ENCODE measurements around the gene KRT76. TPM values are rescaled to one million over a fixed set of nuclear protein-coding genes. Genes with fewer than 3 reads are reported as not detected.

KRT76 gene
- total RNA-seq, 4 donors from 2014 or later: not detected

DNA sequence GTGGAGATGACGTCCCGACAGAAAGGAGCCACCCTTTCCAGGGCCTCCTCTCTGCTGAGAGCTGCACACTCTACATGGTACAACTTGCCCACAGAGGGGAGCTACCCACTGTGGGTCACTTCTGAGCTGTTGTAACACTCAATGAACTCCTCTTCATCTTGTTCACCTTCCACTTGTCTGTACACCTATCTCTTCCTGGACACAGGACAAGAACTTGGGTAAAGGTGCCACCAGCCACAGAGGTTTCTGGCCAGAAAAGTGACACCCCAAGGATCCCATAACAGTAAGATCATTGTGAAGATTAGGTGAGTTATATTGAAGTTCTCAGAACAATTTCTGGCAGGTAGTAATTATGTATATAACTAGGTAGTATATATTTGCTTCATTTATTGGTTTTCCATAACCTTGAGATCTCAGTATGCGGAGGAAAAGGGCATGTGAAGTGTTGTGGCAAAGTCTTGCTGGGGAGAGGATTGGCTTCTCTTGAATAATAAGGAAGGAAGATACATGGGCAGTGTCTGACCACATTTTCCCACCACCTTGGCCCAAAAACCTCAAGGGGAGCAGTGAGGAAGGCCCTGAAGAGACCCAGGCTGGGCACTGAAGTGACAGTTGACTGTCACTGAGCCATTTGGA is 34.2 kb downstream of the KRT76 start:
- TF ChIP-seq, protein P1, sequence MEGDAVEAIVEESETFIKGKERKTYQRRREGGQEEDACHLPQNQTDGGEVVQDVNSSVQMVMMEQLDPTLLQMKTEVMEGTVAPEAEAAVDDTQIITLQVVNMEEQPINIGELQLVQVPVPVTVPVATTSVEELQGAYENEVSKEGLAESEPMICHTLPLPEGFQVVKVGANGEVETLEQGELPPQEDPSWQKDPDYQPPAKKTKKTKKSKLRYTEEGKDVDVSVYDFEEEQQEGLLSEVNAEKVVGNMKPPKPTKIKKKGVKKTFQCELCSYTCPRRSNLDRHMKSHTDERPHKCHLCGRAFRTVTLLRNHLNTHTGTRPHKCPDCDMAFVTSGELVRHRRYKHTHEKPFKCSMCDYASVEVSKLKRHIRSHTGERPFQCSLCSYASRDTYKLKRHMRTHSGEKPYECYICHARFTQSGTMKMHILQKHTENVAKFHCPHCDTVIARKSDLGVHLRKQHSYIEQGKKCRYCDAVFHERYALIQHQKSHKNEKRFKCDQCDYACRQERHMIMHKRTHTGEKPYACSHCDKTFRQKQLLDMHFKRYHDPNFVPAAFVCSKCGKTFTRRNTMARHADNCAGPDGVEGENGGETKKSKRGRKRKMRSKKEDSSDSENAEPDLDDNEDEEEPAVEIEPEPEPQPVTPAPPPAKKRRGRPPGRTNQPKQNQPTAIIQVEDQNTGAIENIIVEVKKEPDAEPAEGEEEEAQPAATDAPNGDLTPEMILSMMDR (IDR thresholded peaks at IDR 0.05 in 4 of 5, conservative IDR thresholded peaks at IDR 0.05 in 1 of 5): no peak
- intact Hi-C loops (cut with DNase I; ENCODE audit: low total_unique reads): no loop called here
- in situ Hi-C loops (cut with MboI; ENCODE audit: low sequenced_read_pairs in 4 of 4): no loop called here
- no peaks in the 10 kb centered on the region for H3K36me3 ChIP-seq
- H3K4me1 ChIP-seq: no peaks in the 10 kb centered on the region
- peaks cover 0 to 4% (median 0%) of the 10 kb centered on the region in 3 donors for H3K27me3 ChIP-seq
- H3K9me3 ChIP-seq: no peaks in the 10 kb centered on the region
- no peak for ATAC-seq
- H3K27ac ChIP-seq: no peak overlapping the region
- H3K4me3 ChIP-seq: no peak overlapping the region
- no peak for DNase-seq

DNA sequence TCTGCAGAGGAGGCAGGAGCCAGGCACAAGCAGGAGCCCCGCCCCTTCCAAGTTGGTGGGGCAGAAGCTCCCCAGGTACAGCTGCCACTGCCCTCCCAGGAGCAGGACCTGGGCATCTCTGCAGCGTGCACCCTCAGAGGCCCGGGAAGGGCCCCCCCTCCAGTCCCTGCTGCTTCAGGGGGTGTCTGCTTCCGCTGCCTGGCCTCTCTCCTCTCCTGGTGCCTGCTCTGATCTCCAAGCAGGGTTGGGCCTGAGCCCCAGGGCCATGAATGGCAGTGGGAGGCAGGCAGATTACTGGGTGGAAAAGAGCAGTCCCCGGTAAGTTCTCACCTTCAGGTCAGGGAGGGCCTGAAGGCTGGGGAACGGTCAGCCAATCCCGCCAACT is 35.0 kb downstream of the KRT76 start:
- DNase-seq (no peak), ATAC-seq (no peak)
- H3K9me3 ChIP-seq: no peaks in the 10 kb centered on the region
- H3K27ac ChIP-seq: no peak overlapping the region
- intact Hi-C loops (cut with DNase I; ENCODE audit: low total_unique reads): no loop called here
- in situ Hi-C loops (cut with MboI; ENCODE audit: low sequenced_read_pairs in 4 of 4): no loop called here
- TF ChIP-seq, protein P1 (IDR thresholded peaks at IDR 0.05 in 4 of 5, conservative IDR thresholded peaks at IDR 0.05 in 1 of 5): no peak
- TF ChIP-seq POLR2A (IDR thresholded peaks at IDR 0.05): no peak
- H3K36me3 ChIP-seq: no peaks in the 10 kb centered on the region
- peaks cover 0 to 4% (median 0%) of the 10 kb centered on the region in 3 donors for H3K27me3 ChIP-seq
- H3K4me1 ChIP-seq: no peaks in the 10 kb centered on the region
- H3K4me3 ChIP-seq: no peak overlapping the region

DNA sequence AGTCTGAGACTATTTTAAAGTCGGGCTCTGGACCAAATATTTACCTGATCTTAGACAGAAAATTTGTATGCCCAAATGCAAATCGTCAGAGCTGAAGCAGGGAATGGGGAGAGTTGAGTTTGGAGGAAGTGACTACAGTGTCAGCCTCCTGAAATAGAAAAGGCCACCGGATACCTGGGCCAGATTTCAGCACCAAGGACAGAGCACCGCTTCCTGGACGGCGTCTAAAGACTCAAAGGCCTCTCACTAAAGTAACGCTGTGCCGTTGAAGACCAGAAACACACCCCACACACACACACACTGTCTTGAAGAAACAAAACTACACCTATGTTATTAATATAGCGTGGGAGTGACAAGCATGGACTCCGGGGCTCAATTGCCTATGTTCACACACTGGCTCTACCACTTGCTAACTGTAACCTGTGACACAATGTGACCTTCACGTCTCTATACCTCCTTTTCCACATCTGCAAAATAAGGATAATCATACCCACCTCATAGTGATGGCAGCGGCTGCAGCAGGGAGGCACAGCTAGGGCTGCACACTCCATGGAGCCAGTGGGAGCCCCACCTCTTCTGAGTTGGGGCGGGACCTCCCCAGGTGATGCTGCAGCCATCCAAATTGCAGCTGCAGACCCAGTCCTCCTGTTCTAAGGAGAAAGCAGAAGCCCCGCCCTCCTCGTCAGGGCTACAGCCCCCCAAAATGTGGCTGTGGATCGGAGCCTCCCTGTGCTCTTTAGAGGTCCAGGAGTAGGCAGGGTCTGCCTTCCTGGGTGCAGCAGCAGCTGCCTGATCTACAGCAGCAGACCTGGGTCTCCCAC is 35.6 kb downstream of the KRT76 start:
- in situ Hi-C loops (cut with MboI; ENCODE audit: low sequenced_read_pairs in 4 of 4): no loop called here
- Histone ChIP-seq H3K27ac (no peak overlapping the region), H3K27me3 (peaks cover 0 to 4% (median 0%) of the 10 kb centered on the region in 3 donors), H3K9me3 (no peaks in the 10 kb centered on the region), H3K36me3 (no peaks in the 10 kb centered on the region), H3K4me3 (no peak overlapping the region), H3K4me1 (no peaks in the 10 kb centered on the region)
- intact Hi-C loops (cut with DNase I; ENCODE audit: low total_unique reads): no loop called here
- ATAC-seq: no peak
- no peak for DNase-seq
- no peak for TF ChIP-seq POLR2A (IDR thresholded peaks at IDR 0.05)
- TF ChIP-seq, protein P1 (IDR thresholded peaks at IDR 0.05 in 4 of 5, conservative IDR thresholded peaks at IDR 0.05 in 1 of 5): no peak

DNA sequence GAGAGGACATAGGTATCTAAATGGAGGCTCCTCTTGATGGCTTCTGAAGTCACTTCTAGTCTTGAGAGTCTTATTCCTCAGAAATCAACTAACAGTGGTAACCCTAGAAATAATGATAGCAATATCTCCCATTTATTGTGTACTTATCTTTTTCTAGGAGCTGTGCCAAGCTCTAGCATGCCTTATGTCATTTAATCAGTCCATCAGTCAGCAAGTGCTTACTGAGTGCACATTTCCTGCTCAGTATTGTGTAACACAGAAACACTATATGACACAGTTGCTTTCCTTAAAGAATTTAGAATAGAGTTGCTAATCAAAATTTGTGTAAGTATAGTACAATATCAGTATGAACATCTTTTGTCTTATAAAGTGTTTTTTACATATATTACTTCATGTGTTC is 36.6 kb downstream of the KRT76 start:
- TF ChIP-seq POLR2A (IDR thresholded peaks at IDR 0.05): no peak
- TF ChIP-seq, protein P1 (IDR thresholded peaks at IDR 0.05 in 4 of 5, conservative IDR thresholded peaks at IDR 0.05 in 1 of 5): no peak
- no peaks in the 10 kb centered on the region for H3K9me3 ChIP-seq
- DNase-seq (no peak), ATAC-seq (no peak)
- H3K27ac ChIP-seq: no peak overlapping the region
- peaks cover 0 to 6% (median 0%) of the 10 kb centered on the region in 3 donors for H3K27me3 ChIP-seq
- intact Hi-C loops (cut with DNase I; ENCODE audit: low total_unique reads): no loop called here
- in situ Hi-C loops (cut with MboI; ENCODE audit: low sequenced_read_pairs in 4 of 4): no loop called here
- no peaks in the 10 kb centered on the region for H3K36me3 ChIP-seq
- no peak overlapping the region for H3K4me3 ChIP-seq
- H3K4me1 ChIP-seq: no peaks in the 10 kb centered on the region

All from gastrocnemius medialis (tissue), 4 donors.